GM21515 (cell line): ENCODE results near the gene HADHA.

Experiments used
- ATAC-seq: cut with Tn5 transposase; IDR thresholded peaks from one replicate; pipeline ENCODE4 v1.9.1; 2021; ENCODE audit not compliant: unreplicated experiment

Gene HADHA

DNA sequence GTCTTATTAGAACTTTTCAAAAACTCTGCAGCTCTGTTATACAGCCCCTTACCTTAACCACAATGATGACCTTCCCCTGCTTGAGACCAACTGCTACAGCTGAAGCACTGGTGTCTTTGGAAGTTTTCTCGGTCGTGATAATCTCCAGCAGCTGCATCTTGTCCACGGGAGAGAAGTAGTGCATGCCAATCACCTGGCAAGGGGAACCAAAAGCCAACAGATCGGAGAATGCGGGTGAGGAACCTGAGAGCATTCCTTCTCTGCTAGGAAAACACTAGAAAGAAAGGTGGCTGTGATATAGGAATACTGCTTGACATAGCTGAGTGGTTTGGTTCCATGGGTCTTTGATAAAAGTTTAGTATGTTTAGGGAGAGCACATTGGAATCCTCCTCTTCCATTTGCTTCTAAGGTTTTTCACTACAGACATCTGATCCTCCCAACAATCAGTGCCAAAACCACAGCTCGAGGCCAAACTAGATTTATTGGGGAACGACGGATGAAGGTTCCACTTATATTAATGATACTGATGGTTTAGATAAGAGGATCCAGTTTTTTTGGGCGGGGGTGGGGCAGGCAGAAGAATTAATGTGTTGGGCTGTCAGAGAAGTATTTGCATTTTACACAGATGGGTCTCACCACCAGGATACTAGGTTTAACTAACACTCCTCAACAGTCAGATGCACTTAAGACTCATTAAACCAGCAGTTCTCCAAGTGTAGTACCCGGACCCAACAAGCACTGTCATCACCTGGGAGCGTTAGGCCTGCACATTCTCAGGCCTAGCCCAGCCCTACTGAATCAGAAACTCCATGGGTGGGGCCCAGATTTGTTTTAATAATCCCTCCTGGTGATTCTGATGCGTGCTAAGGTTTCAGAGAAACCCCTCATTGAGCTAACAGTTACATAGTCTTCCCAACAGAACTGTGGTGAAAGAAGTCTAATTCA is 49.1 kb downstream of the HADHA start:
- no peak for ATAC-seq

DNA sequence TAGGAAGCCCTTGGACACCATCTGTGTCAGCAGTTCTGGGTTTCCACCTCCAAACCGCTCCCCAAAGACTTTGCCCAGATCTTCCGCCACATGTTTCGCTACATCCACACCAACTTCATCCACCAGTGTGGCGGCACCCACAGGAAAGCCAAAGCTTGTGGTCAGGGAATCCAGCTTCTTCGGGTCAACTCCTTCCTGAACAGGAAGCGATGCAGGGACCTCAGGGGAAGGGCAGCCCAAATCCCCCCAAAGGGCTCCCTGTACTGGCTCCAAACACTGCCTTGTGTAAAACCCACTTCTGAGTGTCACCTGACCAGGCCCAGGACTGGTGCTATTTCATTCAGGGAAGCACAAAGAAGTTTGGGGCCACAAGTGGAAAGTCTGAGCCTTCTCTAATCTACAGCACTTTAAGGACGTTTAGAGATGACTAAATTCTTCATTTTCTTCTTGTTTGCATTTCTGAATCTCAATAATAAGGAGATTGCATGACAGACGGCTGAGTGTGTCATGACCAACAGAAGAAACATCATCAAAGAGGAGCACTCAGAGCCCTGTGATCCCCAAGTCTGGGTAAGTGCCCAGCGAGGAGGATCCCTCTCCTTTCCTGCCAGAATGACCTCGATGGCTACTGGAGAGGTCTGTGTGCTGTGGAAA is 50.7 kb downstream of the HADHA start:
- ATAC-seq, result no peak

DNA sequence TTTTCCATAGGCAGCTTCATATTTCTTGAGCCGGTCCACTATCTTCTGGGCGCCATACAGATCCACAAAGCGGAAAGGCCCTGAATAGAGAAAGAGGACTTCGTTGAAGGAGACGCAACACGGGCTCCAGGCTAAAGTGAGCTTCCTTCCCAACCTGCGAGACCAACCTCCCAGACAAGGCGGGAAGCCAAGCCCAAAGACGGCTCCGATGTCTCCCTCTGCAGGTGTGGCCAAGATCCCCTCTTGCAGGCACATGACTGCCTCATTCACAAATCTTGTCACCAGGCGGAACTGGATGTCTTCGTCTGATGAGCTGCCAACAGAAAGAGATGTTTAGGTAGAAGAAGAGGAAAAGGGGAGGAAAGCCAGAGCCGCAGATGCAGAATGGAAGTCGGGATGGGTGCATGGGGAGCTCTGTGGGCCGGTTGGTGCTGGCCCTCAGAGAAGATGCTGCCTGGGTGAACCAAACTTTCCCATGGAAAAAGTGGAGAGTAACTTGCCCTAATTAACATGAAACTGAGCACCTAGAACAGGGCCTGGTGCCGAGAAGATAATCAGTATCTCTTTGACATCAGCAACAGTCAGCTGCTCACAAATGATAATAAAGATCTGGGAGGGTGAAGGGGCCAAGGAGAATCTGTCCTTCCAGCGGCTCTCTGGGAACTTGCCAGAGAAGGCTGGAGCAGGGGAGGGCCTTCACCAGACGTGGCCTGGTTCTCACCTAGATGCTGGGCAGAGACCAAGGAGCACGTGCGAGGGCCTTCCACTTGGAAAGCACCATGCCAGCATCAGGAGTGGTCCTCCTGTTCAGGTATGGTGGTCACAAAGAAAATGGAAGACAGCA is 52.9 kb downstream of the HADHA start:
- no peak for ATAC-seq

DNA sequence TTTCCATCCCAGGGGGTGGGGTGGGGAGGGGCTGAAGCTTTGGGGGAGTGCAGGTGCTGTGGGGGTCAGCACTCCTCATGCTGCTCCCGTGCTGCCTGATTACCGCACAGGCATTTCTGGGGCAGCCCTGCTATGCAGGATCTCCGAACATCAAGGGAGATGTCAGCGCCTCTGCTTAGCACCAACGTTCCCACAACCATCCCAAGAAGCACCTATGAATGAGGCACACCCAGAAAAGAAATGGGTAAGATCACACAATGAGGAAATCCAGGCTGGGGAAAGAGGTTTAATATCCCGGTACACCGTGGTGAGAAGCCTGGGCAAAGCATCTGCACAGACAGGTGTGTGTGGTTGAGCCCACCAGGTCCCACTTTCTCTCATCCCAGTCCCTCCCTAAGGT is 54.1 kb downstream of the HADHA start:
- ATAC-seq, result no peak

DNA sequence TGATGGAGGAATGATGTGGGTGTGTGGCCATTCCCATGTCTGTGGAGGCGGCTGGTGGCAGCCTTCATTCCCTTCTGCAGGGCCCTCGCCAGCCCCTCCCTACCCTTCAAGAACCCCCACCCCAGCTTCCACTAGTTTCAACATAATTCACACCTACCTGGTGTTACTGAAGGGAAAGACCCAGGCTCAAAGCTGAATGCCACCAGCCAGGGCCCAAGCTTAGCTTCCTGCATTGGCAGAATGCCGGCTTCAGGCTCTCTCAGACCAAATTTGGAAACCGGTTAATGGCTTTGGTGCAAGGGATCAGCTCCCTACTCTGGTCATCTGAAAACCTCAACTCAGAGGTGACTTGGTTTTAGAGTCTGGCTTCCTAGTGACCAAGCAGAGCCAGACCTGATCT is 54.7 kb downstream of the HADHA start:
- no peak for ATAC-seq

DNA sequence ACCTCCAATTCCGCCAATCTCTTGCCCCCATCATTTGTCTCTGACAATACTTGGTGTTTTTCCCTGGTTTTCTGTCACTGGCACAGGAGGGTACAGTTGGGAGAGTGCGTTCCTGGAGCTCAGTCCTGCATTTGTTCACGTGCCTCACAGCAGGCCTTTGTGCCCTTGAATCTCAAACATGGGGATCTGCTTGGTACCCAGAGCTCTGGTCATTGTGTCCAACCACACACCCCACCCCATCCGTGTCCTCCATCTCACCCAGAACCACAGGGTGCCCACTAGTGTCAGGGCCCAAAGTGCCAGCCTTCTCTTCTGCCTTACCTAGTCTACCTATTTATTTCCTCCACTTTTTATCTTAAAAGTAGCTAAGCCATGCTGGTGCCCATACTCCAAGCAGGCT is 55.3 kb downstream of the HADHA start:
- no peak for ATAC-seq

DNA sequence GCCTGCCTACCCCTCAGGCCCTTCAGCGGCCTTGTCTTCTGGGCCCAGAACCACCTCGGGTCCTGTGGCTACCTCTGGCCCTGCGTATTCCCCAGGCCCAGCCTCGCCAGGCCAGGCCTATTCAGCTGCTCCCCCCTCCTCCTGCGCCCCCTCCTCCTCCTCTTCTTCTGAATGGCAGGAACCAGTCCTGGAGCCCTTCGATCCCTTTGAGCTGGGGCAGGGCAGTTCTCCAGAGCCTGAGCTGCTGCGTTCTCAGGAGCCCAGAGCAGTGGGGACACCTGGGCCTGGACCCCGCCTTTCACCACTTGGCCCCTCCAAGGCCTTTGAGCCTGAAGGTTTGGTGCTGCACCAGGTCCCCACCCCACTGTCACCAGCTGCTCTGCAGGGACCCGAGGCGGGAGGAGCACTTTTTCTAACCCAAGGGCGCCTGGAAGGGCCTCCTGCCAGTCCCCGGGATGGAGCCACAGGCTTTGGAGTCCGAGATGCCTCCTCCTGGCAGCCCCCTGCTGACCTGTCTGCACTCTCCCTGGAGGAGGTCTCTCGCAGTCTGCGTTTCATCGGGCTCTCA is 56.8 kb downstream of the HADHA start:
- no peak for ATAC-seq

DNA sequence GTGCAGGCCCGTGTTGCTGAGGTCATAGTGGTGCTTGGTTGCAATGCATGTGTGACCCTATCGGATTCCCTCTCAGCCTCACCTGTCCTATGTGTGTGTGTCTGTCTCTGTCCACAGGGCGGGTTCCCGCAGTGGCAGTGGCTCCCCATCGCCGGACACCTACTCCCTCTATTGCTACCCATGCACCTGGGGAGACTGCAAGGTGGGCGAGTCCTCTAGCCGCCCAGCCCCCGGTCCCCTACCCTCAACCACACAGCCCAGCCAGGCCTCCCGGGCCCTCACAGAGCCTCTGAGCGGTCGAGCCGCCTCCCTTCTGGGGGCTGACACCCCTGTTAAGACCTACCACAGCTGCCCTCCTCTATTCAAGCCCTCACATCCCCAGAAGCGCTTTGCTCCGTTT is 57.3 kb downstream of the HADHA start:
- ATAC-seq, result no peak

DNA sequence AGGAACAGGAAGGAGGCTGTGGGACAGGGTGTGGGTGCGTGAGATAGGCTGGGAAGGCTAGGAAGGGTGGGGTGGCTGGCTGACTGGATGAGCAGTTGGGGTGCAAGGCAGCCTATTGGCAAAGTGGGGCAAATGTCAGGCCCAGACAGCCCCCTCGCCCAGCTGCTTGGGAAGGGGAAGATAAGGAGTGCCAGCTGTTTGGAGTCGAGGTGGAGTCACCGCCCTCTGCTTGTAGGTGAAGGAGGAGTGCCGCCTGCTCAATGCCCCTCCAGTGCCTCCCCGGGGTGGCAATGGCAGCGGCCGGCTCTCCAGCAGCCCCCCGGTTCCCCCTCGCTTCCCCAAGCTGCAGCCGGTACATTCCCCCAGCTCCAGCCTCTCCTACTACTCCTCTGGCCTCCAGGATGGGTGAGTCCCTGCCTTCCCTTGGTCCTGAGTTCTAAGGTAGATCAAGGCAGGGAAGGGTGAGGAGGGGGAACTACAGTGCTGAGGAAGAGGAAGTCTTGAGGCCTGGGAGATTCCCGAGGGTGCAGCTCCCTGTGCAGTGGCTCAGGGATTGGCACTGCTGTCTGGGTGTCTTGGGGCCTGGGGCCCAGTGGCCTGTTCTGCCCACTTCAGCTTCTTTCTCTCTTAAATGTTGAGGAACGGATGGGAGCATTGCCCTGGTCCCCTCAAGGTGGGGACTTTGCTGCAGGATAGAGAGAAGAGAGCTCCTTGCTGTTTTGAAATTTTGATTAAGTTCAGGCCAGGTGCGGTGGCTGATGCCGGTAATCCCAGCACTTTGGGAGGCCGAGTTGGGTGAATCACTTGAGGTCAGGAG is 58.3 kb downstream of the HADHA start:
- ATAC-seq, result no peak

DNA sequence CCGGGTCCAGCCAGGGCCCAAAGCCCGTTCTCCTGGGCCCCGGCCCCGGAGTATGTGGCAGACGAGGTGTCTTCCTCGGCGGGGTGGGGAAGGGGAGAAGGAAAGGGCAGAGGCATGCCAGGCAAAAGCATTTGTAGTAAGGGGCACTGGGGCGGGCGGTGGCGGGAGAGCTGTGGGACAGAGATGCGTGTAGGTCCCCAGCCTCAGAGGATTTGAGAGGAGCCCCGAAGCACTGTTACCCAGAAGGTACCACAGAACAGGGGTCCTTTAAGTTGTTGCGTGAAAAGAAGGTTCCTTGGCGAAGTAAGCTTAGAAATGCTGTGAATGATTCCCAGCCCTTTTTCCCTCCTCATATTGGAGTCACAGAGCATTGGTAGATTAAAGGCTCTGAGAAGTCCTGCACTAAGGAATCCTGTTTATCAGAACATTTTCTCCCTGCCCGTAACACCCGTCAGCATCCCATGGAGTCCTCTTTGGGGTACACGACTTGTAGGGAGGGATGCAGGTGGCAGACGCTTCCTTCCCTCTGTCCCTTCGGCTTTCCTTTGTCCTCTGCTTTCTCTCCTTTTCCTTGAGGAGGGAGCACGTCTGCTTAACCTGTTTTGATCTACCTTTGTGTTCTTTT is 59.0 kb downstream of the HADHA start:
- ATAC-seq, result no peak

DNA sequence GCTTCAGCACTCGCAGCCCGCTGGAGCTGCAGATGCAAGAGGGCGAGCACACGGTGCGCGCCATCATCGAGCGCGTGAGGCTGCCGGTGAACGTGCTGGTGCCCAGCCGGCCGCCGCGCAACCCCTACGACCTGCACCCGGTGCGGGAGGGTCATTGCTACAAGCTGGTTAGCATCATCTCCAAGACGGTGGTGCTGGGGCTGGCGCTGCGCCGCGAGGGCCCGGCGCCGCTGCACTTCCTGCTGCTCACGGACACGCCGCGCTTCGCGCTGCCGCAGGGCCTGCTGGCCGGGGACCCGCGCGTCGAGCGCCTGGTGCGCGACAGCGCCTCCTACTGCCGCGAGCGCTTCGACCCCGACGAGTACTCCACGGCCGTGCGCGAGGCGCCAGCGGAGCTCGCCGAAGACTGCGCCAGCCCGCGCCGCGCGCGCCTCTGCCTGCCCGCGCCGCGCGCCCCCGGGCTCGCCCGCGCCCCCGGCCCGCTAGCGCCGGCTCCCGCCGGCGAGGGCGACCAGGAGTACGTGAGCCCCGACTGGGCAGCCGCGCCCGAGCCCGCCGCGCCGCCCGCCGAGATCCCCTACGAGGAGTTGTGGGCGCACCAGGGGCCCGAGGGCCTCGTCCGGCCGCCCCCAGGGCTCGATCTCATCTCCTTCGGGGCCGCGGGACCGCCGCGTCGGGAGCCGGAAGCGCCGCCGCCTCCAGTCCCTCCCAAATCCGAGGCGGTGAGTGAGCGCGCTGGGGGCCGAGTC is 59.7 kb downstream of the HADHA start:
- peak; percentile 82 for ATAC-seq

DNA sequence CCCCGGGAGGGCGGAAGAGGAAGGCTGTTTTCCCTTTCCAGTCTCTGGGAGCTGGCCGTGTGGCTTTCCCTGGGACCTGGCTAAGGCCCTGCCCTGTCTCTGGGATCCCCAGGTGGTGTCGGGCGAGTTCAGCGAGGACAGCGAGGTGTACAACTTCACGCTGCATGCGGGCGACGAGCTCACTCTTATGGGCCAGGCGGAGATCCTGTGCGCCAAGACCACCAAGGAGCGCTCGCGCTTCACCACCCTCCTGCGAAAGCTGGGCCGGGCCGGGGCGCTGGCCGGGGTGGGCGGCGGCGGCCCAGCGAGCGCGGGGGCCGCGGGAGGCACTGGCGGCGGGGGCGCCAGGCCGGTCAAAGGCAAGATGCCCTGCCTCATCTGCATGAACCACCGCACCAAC is 60.3 kb downstream of the HADHA start:
- ATAC-seq, result no peak

DNA sequence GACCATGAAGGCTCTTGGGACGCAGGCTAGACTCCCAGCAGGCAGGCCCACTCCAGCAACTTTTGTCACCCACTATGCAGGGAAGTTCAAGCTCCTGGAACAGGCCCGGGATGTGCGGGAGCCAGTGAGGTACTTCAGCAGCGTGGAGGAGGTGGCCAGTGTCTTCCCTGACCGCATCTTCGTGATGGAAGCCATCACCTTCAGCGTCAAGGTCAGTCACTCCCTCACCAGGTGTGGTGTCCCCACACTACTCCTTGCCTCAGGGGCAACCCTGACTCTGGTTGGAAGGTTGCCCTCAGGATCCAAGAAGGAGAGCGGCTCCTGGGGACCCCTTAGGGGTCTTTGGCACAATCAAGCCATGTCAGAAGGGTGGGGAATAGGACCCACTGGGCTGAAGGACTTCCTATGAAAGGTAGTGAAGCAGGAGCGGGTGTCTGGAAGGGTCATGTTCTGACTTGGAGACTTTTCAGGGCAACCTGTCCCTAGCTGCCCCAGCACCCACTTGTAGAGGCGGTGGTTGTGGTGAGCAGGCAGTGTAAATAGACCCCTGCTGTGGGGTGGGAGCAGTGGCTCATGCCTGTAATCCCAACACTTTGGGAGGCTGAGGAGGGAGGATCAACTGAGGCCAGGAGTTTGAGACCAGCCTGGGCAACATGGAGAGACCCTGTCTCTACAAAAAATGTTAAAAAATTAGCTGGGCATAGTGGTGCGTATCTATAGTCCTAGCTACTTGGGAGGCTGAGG is 61.4 kb downstream of the HADHA start:
- no peak for ATAC-seq

DNA sequence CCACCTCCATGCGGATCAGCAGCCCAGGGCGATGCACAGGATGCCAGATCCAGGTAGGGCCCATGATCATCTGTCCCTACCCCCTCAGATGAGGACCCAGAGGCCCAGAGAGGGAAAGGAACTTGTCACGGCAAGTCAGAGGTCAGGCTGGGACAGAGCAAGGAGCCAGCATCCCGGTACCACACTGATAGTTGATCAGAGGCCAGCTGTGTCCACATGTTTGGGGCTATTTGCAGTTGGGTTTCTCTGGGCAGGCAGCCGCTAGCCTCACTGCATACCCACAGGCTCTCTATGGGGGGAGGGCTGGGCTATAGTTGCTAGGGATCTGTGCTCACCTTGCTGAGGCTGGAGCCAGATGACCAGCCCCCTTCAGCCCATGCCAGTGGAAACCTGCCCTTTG is 62.0 kb downstream of the HADHA start:
- no peak for ATAC-seq

DNA sequence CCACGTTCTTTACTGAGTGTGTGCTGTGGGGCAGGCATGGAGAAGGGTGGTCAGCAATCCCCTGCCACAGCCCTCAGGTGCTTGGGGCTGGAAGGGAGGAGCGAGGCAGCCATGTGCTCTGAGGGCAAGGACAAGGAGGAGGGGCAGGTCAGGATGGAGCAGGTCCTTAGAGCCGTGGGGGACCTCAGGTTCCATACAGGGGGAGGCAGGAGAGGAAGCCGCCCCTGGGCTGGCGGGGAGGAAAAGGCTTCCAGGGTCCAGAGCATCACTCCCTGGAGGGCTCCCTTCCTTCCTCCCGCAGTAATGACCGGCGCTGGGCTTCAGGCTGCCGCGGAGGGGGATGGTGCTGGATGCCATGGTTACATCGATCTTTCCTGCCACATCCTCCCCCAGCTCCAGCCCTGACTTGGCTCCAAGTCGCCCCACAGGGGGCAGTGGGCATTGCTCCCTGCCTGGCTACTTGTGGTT is 65.0 kb downstream of the HADHA start:
- ATAC-seq, result no peak

DNA sequence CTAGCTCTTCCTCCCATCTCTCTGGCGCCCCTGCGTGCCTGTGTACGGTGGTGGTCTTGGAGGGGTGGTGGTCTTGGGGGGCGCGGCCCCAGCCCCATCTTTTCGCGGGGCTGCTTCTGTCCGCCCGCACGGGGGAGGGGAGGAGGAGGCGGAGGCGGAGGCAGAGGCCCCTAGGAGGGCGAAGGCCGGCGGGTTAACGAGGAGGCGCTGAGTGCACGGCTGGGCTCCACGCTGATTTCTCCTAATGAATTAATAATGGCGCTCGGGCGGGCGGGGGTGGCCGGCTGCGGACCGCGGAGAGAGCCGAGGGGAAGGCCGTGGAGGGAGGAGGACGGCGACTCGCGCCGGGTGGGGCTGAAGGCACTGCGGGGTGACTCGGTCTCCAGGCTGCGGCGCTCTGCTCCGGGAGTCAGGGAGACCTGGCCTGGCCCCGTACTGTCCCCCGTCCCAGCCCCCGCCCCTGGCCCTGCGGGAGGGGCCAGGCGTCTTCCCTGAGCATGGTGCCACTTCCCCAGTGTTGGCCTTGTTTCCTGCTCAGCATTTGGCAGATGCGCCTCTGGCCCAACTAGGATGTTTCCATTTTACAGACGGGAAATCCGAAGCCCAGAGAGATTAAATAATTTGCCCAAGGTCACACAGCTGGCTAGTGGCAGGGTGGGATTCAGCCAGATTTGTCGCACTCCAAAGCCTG is 65.5 kb downstream of the HADHA start:
- ATAC-seq, result no peak

DNA sequence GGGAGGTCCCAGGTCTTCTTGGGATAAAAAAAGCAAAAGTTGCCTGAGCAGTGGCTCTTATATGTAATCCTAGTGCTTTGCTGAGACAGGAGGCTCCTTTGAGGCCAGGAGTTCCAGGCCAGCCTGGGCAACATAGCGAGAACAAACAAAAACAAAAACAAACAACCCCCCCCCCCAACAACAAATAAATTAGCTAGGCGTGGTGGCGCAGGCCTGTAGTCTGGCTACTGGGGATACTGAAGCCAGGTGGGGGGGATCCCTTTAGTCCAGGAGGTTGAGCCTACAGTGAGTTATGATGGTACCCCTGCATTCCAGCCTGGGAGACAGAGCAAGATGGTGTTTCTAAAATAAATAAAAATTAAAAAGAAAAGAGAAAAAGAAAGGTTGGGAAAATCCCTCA is 66.2 kb downstream of the HADHA start:
- no peak for ATAC-seq

DNA sequence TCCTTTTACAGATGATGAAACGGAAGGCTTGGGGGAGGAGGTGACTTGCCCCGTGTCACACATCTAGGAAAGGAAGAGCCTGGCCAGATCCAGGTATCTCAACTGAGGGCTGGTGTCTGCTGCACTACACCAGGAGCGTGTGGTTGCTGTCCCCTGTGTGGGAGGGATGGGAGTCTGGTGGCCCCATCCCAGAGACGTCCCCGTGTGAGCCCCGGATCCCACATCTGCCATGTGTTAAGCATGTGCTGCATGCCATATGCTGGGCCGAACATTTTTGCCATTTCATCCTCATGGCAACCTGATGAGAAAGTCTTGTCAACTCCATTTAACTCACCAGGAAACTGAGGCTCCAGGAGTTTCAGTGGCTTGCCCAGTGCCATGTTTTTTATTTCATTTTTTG is 67.3 kb downstream of the HADHA start:
- ATAC-seq, result no peak
